Testis (tissue), 2 donors: ENCODE measurements around the gene ARID3A.

Experiments used
- CTCF ChIP-seq, 3 experiments: fragments of 450-650 bp in 2 of 3; fragments of 200-600 bp in 1 of 3; sonication (generic) in 1 of 3; IDR thresholded peaks; one replicate each; pipeline ENCODE4 v1.5.1; 2016 to 2019; ENCODE audit warnings: antibody characterized with exemption in 3 of 3, mild to moderate bottlenecking in 2 of 3, moderate library complexity in 1 of 3
- POLR2A ChIP-seq: fragments of 450-650 bp; IDR thresholded peaks from one replicate; pipeline ENCODE4 v1.6.1; 2017; ENCODE audit warnings: antibody characterized with exemption, mild to moderate bottlenecking, moderate library complexity

GRCh38 chr19:898663-899062 is 27.2 kb upstream of the ARID3A start:
- no peak for TF ChIP-seq CTCF (IDR thresholded peaks at IDR 0.05)
- TF ChIP-seq POLR2A, result no peak
